OCI-LY7 (cell line): ENCODE data around the gene HEATR3. TPM values are rescaled to one million over a fixed set of nuclear protein-coding genes. Genes with fewer than 3 reads are reported as not detected.

Source experiments
- BruUV-seq: library from RNA; stranded (reverse); fragments of 400-500 nt; replicated peaks from 2 replicates; lab custom pipeline; 2021; lab: Mats Ljungman, UMichigan
- CTCF ChIA-PET: fragments of 300-600 bp; sonication (Branson Sonifier 250); formaldehyde crosslinking; loops from one replicate; lab custom pipeline; 2022; ENCODE audit warnings: antibody characterized with exemption; ENCODE audit not compliant: unreplicated experiment; lab: Charles Lee
- POLR2A ChIA-PET: fragments of 300-600 bp; sonication (Branson Sonifier 250); formaldehyde crosslinking; loops from one replicate; lab custom pipeline; 2022; ENCODE audit warnings: antibody characterized with exemption; lab: Charles Lee
- DNase-seq: peaks from one replicate; pipeline ENCODE4 v3.0.0-alpha.2; 2015; ENCODE audit warnings: low spot score
- H2AFZ ChIP-seq: fragments of 200-600 bp; sonication (generic), shearing (Covaris generic); 2 replicates; pipeline ENCODE4 v1.6.1; 2014; ENCODE audit warnings: mild to moderate bottlenecking, antibody characterized with exemption, low read length, moderate library complexity
- H3K27ac ChIP-seq: fragments of 200-600 bp; sonication (generic); 2 replicates; pipeline ENCODE4 v1.5.1; 2014; ENCODE audit warnings: mixed run types, low read depth, mild to moderate bottlenecking, moderate library complexity, low read length, inconsistent platforms; ENCODE audit not compliant: poor library complexity, severe bottlenecking
- H3K36me3 ChIP-seq: fragments of 200-600 bp; sonication (generic); 2 replicates; pipeline ENCODE4 v1.6.1; 2014; ENCODE audit warnings: mild to moderate bottlenecking, antibody characterized with exemption, low read length, moderate library complexity, mixed read lengths; ENCODE audit not compliant: insufficient read depth
- H3K4me1 ChIP-seq: fragments of 200-600 bp; sonication (generic); 2 replicates; pipeline ENCODE4 v1.5.1; 2014; ENCODE audit warnings: mild to moderate bottlenecking, low read length; ENCODE audit not compliant: insufficient read depth, poor library complexity, severe bottlenecking
- H3K4me2 ChIP-seq: fragments of 200-600 bp; sonication (generic); 2 replicates; pipeline ENCODE4 v1.6.1; 2014; ENCODE audit warnings: mild to moderate bottlenecking, low read length
- H3K4me3 ChIP-seq: fragments of 200-600 bp; sonication (generic); 2 replicates; pipeline ENCODE4 v1.5.1; 2014; ENCODE audit warnings: mild to moderate bottlenecking, low read depth, low read length; ENCODE audit not compliant: poor library complexity, severe bottlenecking
- H3K79me2 ChIP-seq: fragments of 200-600 bp; sonication (generic); 2 replicates; pipeline ENCODE4 v1.6.1; 2016; ENCODE audit warnings: low read depth, mild to moderate bottlenecking, low read length, moderate library complexity, mixed read lengths; ENCODE audit not compliant: insufficient read depth
- H3K9me2 ChIP-seq: fragments of 200-600 bp; sonication (generic); 2 replicates; pipeline ENCODE4 v1.6.1; 2016; ENCODE audit warnings: mild to moderate bottlenecking, low read length, mixed read lengths; ENCODE audit not compliant: insufficient read depth
- H3K9me3 ChIP-seq: fragments of 200-600 bp; sonication (generic); 2 replicates; pipeline ENCODE4 v1.6.1; 2014; ENCODE audit warnings: mild to moderate bottlenecking, mixed run types, low read length, mixed read lengths
- H4K20me1 ChIP-seq: fragments of 200-600 bp; sonication (generic); 2 replicates; pipeline ENCODE4 v1.6.1; 2014; ENCODE audit warnings: mild to moderate bottlenecking, antibody characterized with exemption, low read length, moderate library complexity, mixed read lengths; ENCODE audit not compliant: insufficient read depth
- CTCF ChIP-seq: fragments of 200-600 bp; sonication (generic); conservative IDR thresholded peaks from 2 replicates; pipeline ENCODE4 v1.5.1; 2014; ENCODE audit warnings: mild to moderate bottlenecking, antibody characterized with exemption, low read length, moderate library complexity, mixed read lengths
- EZH2phosphoT487 ChIP-seq: fragments of 200-600 bp; sonication (generic); IDR thresholded peaks from 2 replicates; pipeline ENCODE4 v1.6.1; 2018; ENCODE audit warnings: low read depth, borderline replicate concordance, mild to moderate bottlenecking, mixed run types, antibody characterized with exemption, low read length, moderate library complexity, mixed read lengths
- intact Hi-C: fragments of 100-400 bp; cut with micrococcal nuclease; formaldehyde crosslinking; loops from one replicate; pipeline ENCODE4 v1.10.0; 2022; ENCODE audit not compliant: unreplicated experiment
- total RNA-seq, 2 experiments: library from RNA; depleted of rRNA in 1 of 2; stranded (reverse); fragments of >200 nt in 1 of 2; shearing (Covaris generic) in 1 of 2; gene quantifications; 2 replicates each; pipeline ENCODE4 v1.2.3, GENCODE V29; 2014 to 2022

HEATR3 gene
- total RNA-seq, 2 experiments from 2014 or later, result 34.2 to 50.6 TPM

- Histone ChIP-seq H3K4me1 (no peaks in the 10 kb centered on the region), H3K27ac (no peak overlapping the region), H2AFZ (no peak overlapping the region), H3K9me2 (no peaks in the 10 kb centered on the region), H3K79me2 (no peaks in the 10 kb centered on the region), H3K36me3 (no peaks in the 10 kb centered on the region), H4K20me1 (no peaks in the 10 kb centered on the region), H3K4me3 (no peak overlapping the region), H3K9me3 (no peaks in the 10 kb centered on the region), H3K4me2 (no peak overlapping the region)
- no TSS peak for BruUV-seq
- POLR2A ChIA-PET, result interaction anchor here (0.6 to 1.2 kb wide), 4 partner anchors 12 to 684 kb away, joined by 3 to 4 read pairs (median 4); no protein-coding TSS in a partner anchor
- TF ChIP-seq EZH2phosphoT487 (no peak), CTCF (no peak)
- CTCF ChIA-PET, result no interaction called here
- intact Hi-C loops, result no loop called here
- no peak for DNase-seq
Measured at GRCh38 chr16:50121721-50122445, 56.1 kb downstream of the HEATR3 start.

- POLR2A ChIA-PET, result no interaction called here
- CTCF ChIA-PET, result no interaction called here
Measured at GRCh38 chr16:50123417-50123816, 57.6 kb downstream of the HEATR3 start.

More at GRCh38 chr16:50123417-50123816, 57.6 kb downstream of the HEATR3 start:
- no peaks in the 10 kb centered on the region for H3K9me2 ChIP-seq
- intact Hi-C loops, result no loop called here
- no peaks in the 10 kb centered on the region for H3K9me3 ChIP-seq
- no TSS peak for BruUV-seq
- H3K4me2 ChIP-seq, result no peak overlapping the region
- H3K36me3 ChIP-seq, result no peaks in the 10 kb centered on the region
- no peak for DNase-seq
- no peak for TF ChIP-seq EZH2phosphoT487
- no peak for TF ChIP-seq CTCF
- no peaks in the 10 kb centered on the region for H4K20me1 ChIP-seq
- H3K4me1 ChIP-seq, result no peaks in the 10 kb centered on the region
- H3K79me2 ChIP-seq, result no peaks in the 10 kb centered on the region
- no peak overlapping the region for H3K4me3 ChIP-seq
- H2AFZ ChIP-seq, result no peak overlapping the region
- no peak overlapping the region for H3K27ac ChIP-seq
